ENCODE measurements around the gene MSRB2.

- TF ChIP-seq CTCF (conservative IDR thresholded peaks at IDR 0.05 in 1 of 2, IDR thresholded peaks at IDR 0.05 in 1 of 2; ENCODE audit: low read depth in 1 of 2, low read length in 2 of 2), result no peak
- TF ChIP-seq EZH2 (IDR thresholded peaks at IDR 0.05; ENCODE audit: low read length, missing control alignments), result no peak
Observed at GRCh38 chr10:23063973-23064812, 31.2 kb upstream of the MSRB2 start.

Measured in fibroblast of lung (primary cell).